ENCODE data around the gene MRPS27. TPM values are rescaled to one million over a fixed set of nuclear protein-coding genes. Genes with fewer than 3 reads are reported as not detected.

Gene MRPS27
- total RNA-seq, 1 experiment from 2014 or later = 61.2 TPM

DNA sequence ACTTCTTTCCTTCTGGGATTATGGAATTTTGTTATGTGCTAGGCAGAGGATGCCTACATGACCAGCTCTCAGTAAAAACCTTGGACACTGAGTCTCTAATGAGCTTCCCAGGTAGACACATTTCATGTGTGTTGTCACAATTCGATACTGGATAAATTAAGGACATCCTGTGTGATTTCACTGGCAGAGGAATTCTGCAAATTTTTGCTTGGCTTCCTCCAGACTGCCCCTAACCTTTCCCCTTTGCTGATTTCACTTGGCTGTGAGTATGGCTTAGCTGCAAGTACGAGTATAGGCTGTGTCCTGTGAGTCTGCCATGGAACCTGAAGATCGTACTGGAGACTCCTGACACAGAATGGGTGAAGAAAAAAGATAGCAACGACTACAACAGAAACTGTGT is 47.6 kb downstream of the MRPS27 start:
- intact Hi-C loops (cut with micrococcal nuclease; ENCODE audit: unreplicated experiment) = no loop called here
- Mint-ChIP-seq H3K36me3 (ENCODE audit: insufficient read depth, unreplicated experiment) (peaks cover 4% of the 10 kb centered on the region), H3K27me3 (ENCODE audit: unreplicated experiment) (no peaks in the 10 kb centered on the region), H3K4me1 (ENCODE audit: low read depth, unreplicated experiment) (peaks cover 8% of the 10 kb centered on the region), H3K4me3 (ENCODE audit: low read depth, unreplicated experiment) (no peak overlapping the region), H3K9me3 (ENCODE audit: low read depth, unreplicated experiment) (no peaks in the 10 kb centered on the region), H3K27ac (ENCODE audit: unreplicated experiment) (no peak overlapping the region)
- TF ChIP-seq, protein P1, sequence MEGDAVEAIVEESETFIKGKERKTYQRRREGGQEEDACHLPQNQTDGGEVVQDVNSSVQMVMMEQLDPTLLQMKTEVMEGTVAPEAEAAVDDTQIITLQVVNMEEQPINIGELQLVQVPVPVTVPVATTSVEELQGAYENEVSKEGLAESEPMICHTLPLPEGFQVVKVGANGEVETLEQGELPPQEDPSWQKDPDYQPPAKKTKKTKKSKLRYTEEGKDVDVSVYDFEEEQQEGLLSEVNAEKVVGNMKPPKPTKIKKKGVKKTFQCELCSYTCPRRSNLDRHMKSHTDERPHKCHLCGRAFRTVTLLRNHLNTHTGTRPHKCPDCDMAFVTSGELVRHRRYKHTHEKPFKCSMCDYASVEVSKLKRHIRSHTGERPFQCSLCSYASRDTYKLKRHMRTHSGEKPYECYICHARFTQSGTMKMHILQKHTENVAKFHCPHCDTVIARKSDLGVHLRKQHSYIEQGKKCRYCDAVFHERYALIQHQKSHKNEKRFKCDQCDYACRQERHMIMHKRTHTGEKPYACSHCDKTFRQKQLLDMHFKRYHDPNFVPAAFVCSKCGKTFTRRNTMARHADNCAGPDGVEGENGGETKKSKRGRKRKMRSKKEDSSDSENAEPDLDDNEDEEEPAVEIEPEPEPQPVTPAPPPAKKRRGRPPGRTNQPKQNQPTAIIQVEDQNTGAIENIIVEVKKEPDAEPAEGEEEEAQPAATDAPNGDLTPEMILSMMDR (IDR thresholded peaks at IDR 0.05; ENCODE audit: unreplicated experiment) = no peak
- CTCF ChIA-PET = no interaction called here
- no peak for DNase-seq
- BruUV-seq (replicated peaks) = no TSS peak

GRCh38 chr5:72271702-72272101 is 48.3 kb downstream of the MRPS27 start:
- BruUV-seq (replicated peaks) = no TSS peak
- Mint-ChIP-seq H3K4me3 (ENCODE audit: low read depth, unreplicated experiment) (no peak overlapping the region), H3K27ac (ENCODE audit: unreplicated experiment) (no peak overlapping the region), H3K36me3 (ENCODE audit: insufficient read depth, unreplicated experiment) (peaks cover 4% of the 10 kb centered on the region), H3K4me1 (ENCODE audit: low read depth, unreplicated experiment) (peaks cover 8% of the 10 kb centered on the region), H3K9me3 (ENCODE audit: low read depth, unreplicated experiment) (no peaks in the 10 kb centered on the region), H3K27me3 (ENCODE audit: unreplicated experiment) (no peaks in the 10 kb centered on the region)
- intact Hi-C loops (cut with micrococcal nuclease; ENCODE audit: unreplicated experiment) = no loop called here
- CTCF ChIA-PET = no interaction called here
- DNase-seq = no peak
- TF ChIP-seq, protein P1 (IDR thresholded peaks at IDR 0.05; ENCODE audit: unreplicated experiment) = no peak

DNA sequence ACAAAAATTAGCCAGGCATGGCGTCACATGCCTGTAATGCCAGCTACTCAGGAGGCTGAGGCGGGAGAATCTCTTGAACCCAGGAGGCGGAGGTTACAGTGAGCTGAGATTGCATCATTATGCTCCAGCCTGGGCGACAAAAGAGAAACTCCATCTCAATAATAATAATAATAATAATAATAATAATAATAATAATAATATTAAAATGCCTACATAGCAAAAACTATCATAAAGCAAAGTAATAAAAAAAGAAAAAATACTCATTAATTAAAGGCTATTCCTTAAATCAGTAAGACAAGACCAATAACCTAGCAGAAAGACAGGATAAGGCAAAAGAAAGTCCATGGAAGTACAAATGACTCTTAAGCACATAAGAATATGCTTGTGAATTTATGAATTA is 50.0 kb downstream of the MRPS27 start:
- H3K36me3 Mint-ChIP-seq (ENCODE audit: insufficient read depth, unreplicated experiment) = peaks cover 4% of the 10 kb centered on the region
- no peaks in the 10 kb centered on the region for H3K27me3 Mint-ChIP-seq (ENCODE audit: unreplicated experiment)
- no peak for DNase-seq
- no peak overlapping the region for H3K4me3 Mint-ChIP-seq (ENCODE audit: low read depth, unreplicated experiment)
- BruUV-seq (replicated peaks) = no TSS peak
- H3K9me3 Mint-ChIP-seq (ENCODE audit: low read depth, unreplicated experiment) = no peaks in the 10 kb centered on the region
- TF ChIP-seq, protein P1 (IDR thresholded peaks at IDR 0.05; ENCODE audit: unreplicated experiment) = no peak
- CTCF ChIA-PET = no interaction called here
- H3K27ac Mint-ChIP-seq (ENCODE audit: unreplicated experiment) = no peak overlapping the region
- H3K4me1 Mint-ChIP-seq (ENCODE audit: low read depth, unreplicated experiment) = peaks cover 8% of the 10 kb centered on the region
- intact Hi-C loops (cut with micrococcal nuclease; ENCODE audit: unreplicated experiment) = no loop called here

DNA sequence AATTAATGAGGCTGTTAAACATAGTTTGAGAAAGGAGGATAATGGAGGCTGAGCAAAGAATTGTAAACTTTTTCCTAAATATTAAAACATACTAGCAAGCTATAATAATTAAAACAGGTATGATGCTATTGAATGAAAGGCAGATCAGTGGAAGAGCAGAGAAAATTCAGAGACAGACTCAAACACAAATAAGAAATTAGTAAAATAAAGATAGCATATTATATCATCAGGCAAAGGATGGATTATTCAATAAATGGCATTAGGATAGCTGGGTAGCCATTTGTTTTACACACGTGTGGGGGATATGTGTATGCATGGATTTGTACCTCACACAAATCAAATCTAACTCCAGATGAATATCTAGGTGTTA is 50.6 kb downstream of the MRPS27 start:
- no peaks in the 10 kb centered on the region for H3K27me3 Mint-ChIP-seq (ENCODE audit: unreplicated experiment)
- no peak overlapping the region for H3K27ac Mint-ChIP-seq (ENCODE audit: unreplicated experiment)
- no peak overlapping the region for H3K4me3 Mint-ChIP-seq (ENCODE audit: low read depth, unreplicated experiment)
- BruUV-seq (replicated peaks) = no TSS peak
- intact Hi-C loops (cut with micrococcal nuclease; ENCODE audit: unreplicated experiment) = loop anchor here (1.0 to 2.0 kb wide), 2 partner anchors 131 to 491 kb away; no protein-coding TSS in a partner anchor
- peaks cover 8% of the 10 kb centered on the region for H3K4me1 Mint-ChIP-seq (ENCODE audit: low read depth, unreplicated experiment)
- H3K36me3 Mint-ChIP-seq (ENCODE audit: insufficient read depth, unreplicated experiment) = peaks cover 4% of the 10 kb centered on the region
- TF ChIP-seq, protein P1 (IDR thresholded peaks at IDR 0.05; ENCODE audit: unreplicated experiment) = no peak
- CTCF ChIA-PET = no interaction called here
- no peak for DNase-seq
- no peaks in the 10 kb centered on the region for H3K9me3 Mint-ChIP-seq (ENCODE audit: low read depth, unreplicated experiment)

All from Calu3 (cell line).